HG03097 (cell line): ENCODE data around the gene ABTB2.
"Not testable (repeated sequence)": the region's sequence is repeated elsewhere in the genome, so short reads cannot be mapped to it uniquely, and the experiment has no call there.

Experiments used
- ATAC-seq: cut with Tn5 transposase; IDR thresholded peaks from one replicate; pipeline ENCODE4 v1.9.1; 2021; ENCODE audit not compliant: unreplicated experiment, low FRiP score

Gene ABTB2

DNA sequence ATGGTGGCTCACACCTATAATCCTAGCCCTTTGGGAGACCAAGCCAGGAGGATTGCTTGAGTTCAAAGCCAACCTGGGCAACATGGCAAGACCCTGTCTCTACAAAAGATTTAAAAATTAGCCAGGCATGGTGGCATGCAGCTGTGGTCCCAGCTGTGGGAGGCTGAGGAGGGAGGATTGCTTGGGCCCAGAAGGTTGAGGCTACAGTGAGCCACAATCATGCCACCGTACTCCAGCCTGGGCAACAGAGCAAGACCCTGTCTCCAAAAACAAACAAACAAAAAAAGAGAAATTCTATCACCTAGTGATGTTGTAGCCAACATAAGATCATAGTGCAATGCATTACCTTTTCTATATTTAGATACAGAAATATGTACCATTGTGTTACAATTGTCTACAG, 138.5 kb downstream of the ABTB2 start:
- ATAC-seq: no peak

DNA sequence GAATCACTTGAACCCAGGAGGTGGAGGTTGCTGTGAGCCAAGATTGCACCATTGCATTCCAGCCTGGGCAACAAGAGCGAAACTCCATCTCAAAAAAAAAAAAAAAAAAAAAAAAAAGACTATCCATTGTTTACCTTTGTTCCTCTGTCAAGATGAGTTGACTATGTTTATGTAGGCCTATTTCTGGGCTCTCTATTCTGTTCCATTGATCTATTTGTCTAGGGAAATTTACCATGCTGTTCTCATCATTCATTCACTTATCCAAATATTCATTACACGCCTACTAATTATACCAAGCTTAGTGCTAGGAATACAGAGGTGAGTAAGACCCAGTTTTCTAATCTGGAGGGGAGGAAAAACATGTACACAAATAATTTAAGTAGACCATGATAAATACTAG, 139.1 kb downstream of the ABTB2 start:
- ATAC-seq: not testable (repeated sequence)

- no peak for ATAC-seq
Measured at GRCh38 chr11:34218067-34218466, 139.7 kb downstream of the ABTB2 start.

DNA sequence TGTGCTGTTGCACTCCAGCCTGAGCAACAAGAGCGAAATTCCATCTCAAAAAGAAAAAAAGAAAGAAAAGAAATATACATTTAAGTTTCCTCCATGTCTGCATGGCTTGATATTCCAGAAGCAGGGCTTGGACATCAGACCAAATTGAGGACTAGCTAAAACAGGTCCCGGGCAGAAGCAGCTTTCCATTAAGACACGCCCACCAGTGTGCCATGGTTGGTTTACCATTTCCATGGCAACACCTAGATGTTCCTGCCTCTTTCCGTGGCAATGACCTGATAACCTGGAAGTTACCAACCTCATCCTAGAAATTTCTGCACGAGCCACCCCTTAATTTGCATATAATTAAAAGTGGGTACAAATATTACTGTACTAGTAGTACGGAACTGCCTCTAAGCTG, 141.1 kb downstream of the ABTB2 start:
- no peak for ATAC-seq

- no peak for ATAC-seq
Measured at GRCh38 chr11:34215806-34216453, 141.9 kb downstream of the ABTB2 start.

- peak; percentile 54 for ATAC-seq
Measured at GRCh38 chr11:34214961-34215805, 142.6 kb downstream of the ABTB2 start.

- ATAC-seq: no peak
Measured at GRCh38 chr11:34213366-34213765, 144.4 kb downstream of the ABTB2 start.

DNA sequence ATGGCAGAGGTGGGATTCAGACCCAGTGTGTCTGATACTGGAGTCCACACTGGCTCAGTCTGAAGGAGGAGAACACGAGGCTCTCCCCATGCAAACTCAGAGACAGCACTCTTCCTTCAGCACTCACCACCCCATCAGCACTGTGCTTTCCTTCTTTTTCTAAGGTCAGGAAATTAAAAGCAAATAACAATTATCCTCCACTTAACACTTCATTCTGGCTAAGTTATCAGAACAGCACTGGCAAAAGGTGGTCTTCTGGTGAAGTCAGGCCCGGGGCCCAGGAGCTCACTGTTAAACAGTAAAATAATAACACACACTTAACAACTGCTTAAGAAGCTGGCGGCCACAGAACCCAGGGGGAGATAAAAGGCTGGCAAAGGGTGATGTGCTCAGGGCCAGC, 145.2 kb downstream of the ABTB2 start:
- no peak for ATAC-seq

GRCh38 chr11:34209809-34210208, 148.0 kb downstream of the ABTB2 start:
- no peak for ATAC-seq

- ATAC-seq: no peak
Measured at GRCh38 chr11:34208266-34209135, 149.3 kb downstream of the ABTB2 start.

DNA sequence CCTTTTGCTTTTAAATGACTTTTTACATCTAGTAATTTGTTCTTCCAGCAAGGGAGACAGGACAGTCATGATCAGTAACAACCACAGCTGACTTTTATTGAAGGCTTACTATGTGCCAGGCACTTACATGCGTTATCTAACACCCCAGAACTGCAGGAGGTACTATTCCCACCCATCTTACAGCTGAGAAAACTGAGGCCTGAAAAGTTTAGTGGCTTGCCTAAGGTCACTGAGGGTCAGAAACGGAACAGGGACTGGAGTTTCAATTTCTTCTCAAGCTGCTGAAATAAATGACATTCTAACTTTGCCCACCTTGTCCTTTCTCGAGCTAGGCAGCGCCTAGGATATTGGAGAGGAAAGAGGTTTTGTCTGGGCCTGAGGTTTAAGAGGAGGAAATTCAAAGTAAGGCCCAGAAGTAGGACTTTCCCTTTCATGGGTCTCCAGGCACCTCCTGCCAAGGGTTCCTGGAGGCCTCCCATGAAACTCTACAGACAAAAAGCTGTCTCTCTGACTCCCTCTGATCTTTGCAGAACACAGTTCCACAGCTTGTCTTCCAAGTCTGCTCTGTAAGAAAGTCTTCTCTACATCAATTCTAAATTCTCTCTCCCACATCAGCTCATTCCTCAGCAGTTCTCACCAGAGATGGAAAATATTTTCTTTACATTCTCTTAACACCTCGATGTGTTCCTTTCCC, 150.2 kb downstream of the ABTB2 start:
- no peak for ATAC-seq

- ATAC-seq: no peak
Measured at GRCh38 chr11:34206407-34207300, 151.2 kb downstream of the ABTB2 start.

DNA sequence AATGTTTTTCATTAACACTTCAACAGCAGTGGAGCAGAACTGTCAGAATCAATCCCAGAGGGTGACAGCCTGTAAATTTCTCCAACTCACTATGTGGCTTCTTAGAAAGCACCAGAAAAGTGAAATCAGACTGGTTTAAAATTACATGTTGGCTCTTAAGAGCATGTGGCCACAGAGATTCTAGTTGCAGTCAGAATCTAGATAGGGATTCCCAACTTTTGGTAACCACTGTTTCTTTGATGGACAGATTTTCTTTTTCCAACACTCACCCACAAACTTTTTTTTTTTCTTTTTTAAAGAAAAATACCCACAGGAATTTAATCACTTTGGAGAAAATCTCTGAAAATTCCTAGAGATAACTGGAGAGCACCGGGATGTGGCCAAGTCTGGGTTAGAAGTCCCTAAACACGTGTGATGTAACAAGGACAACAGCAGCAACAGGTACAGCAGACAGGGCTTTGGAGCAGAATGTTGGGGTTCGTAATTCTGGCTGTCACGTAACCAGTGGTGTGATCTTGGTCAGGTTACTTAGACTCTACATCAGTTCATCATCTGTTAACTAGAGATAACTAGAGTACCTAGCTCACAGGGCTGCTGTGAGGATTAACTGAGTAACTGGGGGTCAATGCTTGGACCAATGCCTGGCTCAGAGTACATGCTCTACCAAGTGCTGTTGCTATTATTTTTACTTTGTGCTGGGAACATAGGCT, 152.3 kb downstream of the ABTB2 start:
- no peak for ATAC-seq

DNA sequence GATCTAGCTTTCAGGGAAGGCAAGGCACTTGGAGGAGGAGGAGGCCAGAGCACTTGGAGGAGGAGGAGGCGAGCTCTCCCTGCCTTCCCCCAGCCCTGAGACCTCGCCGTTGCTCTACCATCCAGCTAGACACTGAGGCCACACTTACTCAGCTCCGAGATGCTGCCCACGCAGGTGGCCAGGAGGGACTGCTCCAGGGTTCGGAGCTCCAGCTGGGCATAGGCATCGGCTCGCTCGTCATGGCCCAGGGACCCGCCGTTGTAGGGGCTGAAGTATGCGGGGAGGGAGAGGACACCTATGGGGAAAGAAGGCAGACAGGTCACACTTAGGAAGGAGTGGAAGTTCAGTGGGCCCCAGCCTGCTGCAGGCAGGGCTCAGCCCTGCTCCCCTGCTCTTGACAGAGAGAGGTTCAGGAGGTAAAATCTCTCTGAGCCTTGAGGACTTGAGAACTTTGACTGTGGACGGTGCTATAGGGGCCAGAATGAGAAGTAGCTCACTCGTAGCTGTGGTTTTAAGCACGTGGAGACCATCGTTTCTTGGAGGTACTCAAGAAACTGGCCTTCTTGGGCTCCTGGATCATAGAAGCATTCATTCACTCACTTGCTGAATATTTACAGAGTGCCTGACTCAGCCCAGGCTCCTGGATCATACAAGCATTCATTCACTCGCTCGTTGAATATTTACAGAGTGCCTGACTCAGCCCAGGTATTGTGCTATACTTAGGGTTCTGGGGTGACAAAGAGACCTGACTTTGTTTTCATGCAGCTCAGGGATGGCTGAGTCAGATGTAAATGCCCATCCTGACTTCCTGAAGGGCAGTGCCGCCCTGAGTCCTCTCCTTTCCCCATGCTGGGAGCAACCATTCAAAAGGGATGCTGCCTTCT, 153.2 kb downstream of the ABTB2 start:
- no peak for ATAC-seq

- no peak for ATAC-seq
Measured at GRCh38 chr11:34203377-34203871, 154.4 kb downstream of the ABTB2 start.

GRCh38 chr11:34201129-34201528, 156.7 kb downstream of the ABTB2 start:
- ATAC-seq: no peak

DNA sequence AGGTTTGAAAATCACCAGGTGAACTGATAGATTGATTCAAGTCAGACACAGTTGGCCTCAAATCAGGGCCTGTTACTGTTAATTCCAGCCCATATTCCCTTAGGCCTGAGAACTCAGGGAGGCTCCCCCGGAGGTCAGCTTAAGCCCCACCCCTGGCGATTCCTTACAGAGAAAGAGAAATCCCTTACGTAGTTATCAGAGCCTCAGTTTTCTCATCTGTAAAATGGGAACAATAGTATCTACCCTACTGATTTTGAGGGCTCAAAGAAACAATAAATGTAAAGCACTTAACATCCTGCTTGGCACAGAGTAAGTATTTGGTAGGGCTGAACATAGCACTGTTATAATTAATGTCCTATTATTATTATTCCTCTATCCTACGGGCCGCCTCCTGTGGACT, 158.3 kb downstream of the ABTB2 start:
- ATAC-seq: no peak

DNA sequence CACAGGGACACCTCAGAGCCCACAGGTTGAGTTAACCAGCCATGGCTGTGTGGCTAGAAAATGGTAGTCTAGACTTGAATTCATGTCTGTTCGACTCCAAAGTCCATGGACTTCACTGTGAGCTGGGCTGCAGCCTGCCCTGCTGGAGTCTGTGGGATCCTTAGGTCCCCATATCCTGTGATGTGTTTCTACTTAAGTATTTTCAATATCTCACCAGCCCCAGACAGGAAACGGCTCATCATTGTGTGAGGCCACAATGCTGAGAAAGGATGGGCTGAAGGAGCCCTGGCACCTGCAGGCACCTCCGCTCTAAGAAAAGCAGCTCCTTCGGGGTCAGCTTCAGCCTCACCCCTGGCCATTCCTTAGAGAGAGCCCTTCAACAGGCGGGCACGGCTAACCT, 159.3 kb downstream of the ABTB2 start:
- no peak for ATAC-seq
